ENCODE results near the gene THEM4.

DNA sequence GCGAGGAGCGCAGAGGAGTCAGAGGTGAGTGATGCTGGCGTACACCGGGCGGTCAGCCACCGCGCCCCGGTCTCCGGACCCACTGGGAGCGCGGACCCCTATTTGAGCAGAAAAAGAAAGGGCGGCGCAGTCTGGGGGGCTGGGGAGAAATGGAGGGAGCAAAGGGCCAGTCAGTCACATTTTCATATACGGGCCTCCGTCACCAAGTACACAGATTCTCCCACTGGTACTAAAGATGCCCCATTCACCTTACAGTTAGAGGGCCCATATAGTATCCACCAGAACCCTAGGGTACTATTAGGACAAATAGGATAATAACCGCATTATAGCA lies 70.3 kb downstream of the THEM4 start:
- TF ChIP-seq, protein P1, sequence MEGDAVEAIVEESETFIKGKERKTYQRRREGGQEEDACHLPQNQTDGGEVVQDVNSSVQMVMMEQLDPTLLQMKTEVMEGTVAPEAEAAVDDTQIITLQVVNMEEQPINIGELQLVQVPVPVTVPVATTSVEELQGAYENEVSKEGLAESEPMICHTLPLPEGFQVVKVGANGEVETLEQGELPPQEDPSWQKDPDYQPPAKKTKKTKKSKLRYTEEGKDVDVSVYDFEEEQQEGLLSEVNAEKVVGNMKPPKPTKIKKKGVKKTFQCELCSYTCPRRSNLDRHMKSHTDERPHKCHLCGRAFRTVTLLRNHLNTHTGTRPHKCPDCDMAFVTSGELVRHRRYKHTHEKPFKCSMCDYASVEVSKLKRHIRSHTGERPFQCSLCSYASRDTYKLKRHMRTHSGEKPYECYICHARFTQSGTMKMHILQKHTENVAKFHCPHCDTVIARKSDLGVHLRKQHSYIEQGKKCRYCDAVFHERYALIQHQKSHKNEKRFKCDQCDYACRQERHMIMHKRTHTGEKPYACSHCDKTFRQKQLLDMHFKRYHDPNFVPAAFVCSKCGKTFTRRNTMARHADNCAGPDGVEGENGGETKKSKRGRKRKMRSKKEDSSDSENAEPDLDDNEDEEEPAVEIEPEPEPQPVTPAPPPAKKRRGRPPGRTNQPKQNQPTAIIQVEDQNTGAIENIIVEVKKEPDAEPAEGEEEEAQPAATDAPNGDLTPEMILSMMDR (conservative IDR thresholded peaks at IDR 0.05), result no peak
- no peak for TF ChIP-seq EZH2 (IDR thresholded peaks at IDR 0.05; ENCODE audit: low read depth)
